Endothelial cell of umbilical vein (primary cell): ENCODE measurements around the gene CBLL1. TPM values are rescaled to one million over a fixed set of nuclear protein-coding genes. Genes with fewer than 3 reads are reported as not detected.

Experiments
- BruUV-seq: library from RNA; stranded (reverse); fragments of 400-500 nt; replicated peaks from 2 replicates; lab custom pipeline; 2021; lab: Mats Ljungman, UMichigan
- CTCF ChIA-PET: fragments of 300-600, 350-600 bp; sonication (Branson Sonifier 250); formaldehyde crosslinking; loops from one replicate; lab custom pipeline; 2021; ENCODE audit warnings: antibody characterized with exemption, inconsistent platforms; lab: Charles Lee
- POLR2A ChIA-PET: fragments of 300-600, 350-600 bp; sonication (Branson Sonifier 250); formaldehyde crosslinking; loops from one replicate; lab custom pipeline; 2021; ENCODE audit warnings: antibody characterized with exemption, inconsistent platforms; lab: Charles Lee
- DNase-seq: peaks from one replicate; pipeline ENCODE4 v3.0.0-alpha.2; 2011; ENCODE audit warnings: low read depth, low spot score
- FAIRE-seq: peaks from 2 replicates; lab custom pipeline; 2011; peaks lifted over from hg19 to GRCh38; lab: Jason Lieb, UNC
- H2AFZ ChIP-seq: 2 replicates; pipeline ENCODE4 v1.6.0; 2012; ENCODE audit warnings: low read depth, low read length, control low read depth, inconsistent platforms
- H3K27ac ChIP-seq: 2 replicates; pipeline ENCODE4 v1.5.1; 2011; ENCODE audit warnings: low read depth, mild to moderate bottlenecking, control low read depth, low read length, moderate library complexity; ENCODE audit not compliant: insufficient read depth
- H3K27me3 ChIP-seq, 2 experiments: 2 replicates each; pipeline versions ENCODE4 v1.6.0 to v1.6.1; 2011; ENCODE audit warnings: low read length in 2 of 2, mixed read lengths in 1 of 2; ENCODE audit not compliant: control insufficient read depth in 2 of 2, insufficient read depth in 2 of 2
- H3K36me3 ChIP-seq, 2 experiments: 2 replicates in 1 of 2; 3 replicates in 1 of 2; pipeline ENCODE4 v1.5.1; 2011; ENCODE audit warnings: low read length in 2 of 2, mild to moderate bottlenecking in 1 of 2, moderate library complexity in 1 of 2; ENCODE audit not compliant: control insufficient read depth in 2 of 2, insufficient read depth in 2 of 2; ENCODE audit errors: extremely low read depth in 1 of 2
- H3K4me1 ChIP-seq: 3 replicates; pipeline ENCODE4 v1.5.1; 2011; ENCODE audit warnings: mild to moderate bottlenecking, low read length; ENCODE audit not compliant: control insufficient read depth, insufficient read depth; ENCODE audit errors: extremely low read depth
- H3K4me2 ChIP-seq: 2 replicates; pipeline ENCODE4 v1.6.1; 2011; ENCODE audit warnings: low read length, control low read depth, mixed read lengths; ENCODE audit not compliant: insufficient read depth
- H3K4me3 ChIP-seq, 3 experiments: fragments of 200-600 bp in 1 of 3; sonication (generic), shearing (Covaris generic) in 1 of 3; replicated peaks in 1 of 3; 2 replicates each; pipeline ENCODE4 v1.5.1; 2011 to 2016; ENCODE audit warnings: control low read depth in 3 of 3, low read length in 3 of 3, mild to moderate bottlenecking in 2 of 3, inconsistent platforms in 1 of 3, low read depth in 1 of 3, moderate library complexity in 1 of 3; ENCODE audit not compliant: insufficient read depth in 1 of 3
- H3K79me2 ChIP-seq: 2 replicates; pipeline ENCODE4 v1.6.0; 2012; ENCODE audit warnings: low read length, inconsistent platforms; ENCODE audit not compliant: control insufficient read depth, insufficient read depth
- H3K9ac ChIP-seq: replicated peaks from 2 replicates; pipeline ENCODE3; 2011; ENCODE audit warnings: low read length, control low read depth; ENCODE audit not compliant: insufficient read depth; ENCODE audit errors: extremely low read depth
- H3K9me1 ChIP-seq: replicated peaks from 3 replicates; pipeline ENCODE4 v1.6.0; 2011; ENCODE audit warnings: mild to moderate bottlenecking, low read length; ENCODE audit not compliant: control insufficient read depth, insufficient read depth; ENCODE audit errors: extremely low read depth
- H3K9me3 ChIP-seq: replicated peaks from 2 replicates; pipeline ENCODE4 v1.5.1; 2012; ENCODE audit warnings: low read length, inconsistent platforms; ENCODE audit not compliant: control insufficient read depth, insufficient read depth
- H4K20me1 ChIP-seq: replicated peaks from 2 replicates; pipeline ENCODE3; 2011; ENCODE audit warnings: mild to moderate bottlenecking, low read length; ENCODE audit not compliant: control insufficient read depth, insufficient read depth; ENCODE audit errors: extremely low read depth
- EZH2 ChIP-seq: IDR thresholded peaks from 2 replicates; pipeline ENCODE4 v1.6.1; 2012; ENCODE audit warnings: borderline replicate concordance, low read depth, mild to moderate bottlenecking, moderate library complexity, low read length, inconsistent platforms; ENCODE audit not compliant: severe bottlenecking
- FOS ChIP-seq: IDR thresholded peaks from 2 replicates; pipeline ENCODE4 v1.6.1; 2011; ENCODE audit warnings: mild to moderate bottlenecking, low read length, moderate library complexity, borderline replicate concordance; ENCODE audit not compliant: insufficient read depth
- GATA2 ChIP-seq: IDR thresholded peaks from 2 replicates; pipeline ENCODE4 v1.7.0; 2011; ENCODE audit warnings: low read depth, mild to moderate bottlenecking, moderate library complexity, mixed read lengths, low read length; ENCODE audit not compliant: insufficient read length, insufficient read depth
- JUN ChIP-seq: IDR thresholded peaks from 2 replicates; pipeline ENCODE4 v1.6.1; 2011; ENCODE audit warnings: borderline replicate concordance, low read depth; ENCODE audit not compliant: insufficient read length, insufficient read depth
- MYC ChIP-seq: IDR thresholded peaks from one replicate; pipeline ENCODE4 v1.6.1; 2011; ENCODE audit warnings: mild to moderate bottlenecking, low read depth, low read length
- POLR2A ChIP-seq: IDR thresholded peaks from 2 replicates; pipeline ENCODE4 v1.6.1; 2012; ENCODE audit warnings: low read depth, mild to moderate bottlenecking, control low read depth, low read length
- POLR2AphosphoS5 ChIP-seq: IDR thresholded peaks from 2 replicates; pipeline ENCODE4 v1.6.1; 2012; ENCODE audit warnings: low read depth, mild to moderate bottlenecking, control low read depth, low read length, moderate library complexity; ENCODE audit not compliant: insufficient read depth
- dilution Hi-C: fragments of 300-500 bp; cut with MboI; formaldehyde crosslinking; loops from one replicate; pipeline ENCODE4 v1.15.0; 2019; ENCODE audit warnings: low sequenced_read_pairs; ENCODE audit not compliant: extremely low pct_ligation_motif_present
- intact Hi-C: fragments of 100-400 bp; cut with micrococcal nuclease; formaldehyde crosslinking; loops from one replicate; pipeline ENCODE4 v1.10.0; 2022
- polyA plus RNA-seq, 4 experiments: library from polyadenylated mRNA; depleted of rRNA in 3 of 4; stranded (reverse) in 3 of 4; unstranded in 1 of 4; fragments of >200 nt; gene quantifications; 2 replicates each; pipeline versions ENCODE4 v1.2.1 to v1.2.3, GENCODE V29; 2011 to 2012; ENCODE audit warnings: missing spikeins in 1 of 4
- total RNA-seq: library from RNA; stranded (reverse); gene quantifications from 2 replicates; pipeline ENCODE4 v1.2.3, GENCODE V29; 2021
- TF ChIP-seq, protein P1 (sequence below), 2 donors: IDR thresholded peaks; 1 replicate in 1 of 2; 2 replicates in 1 of 2; pipeline ENCODE4 v1.5.1; 2011; ENCODE audit warnings: low read length in 2 of 2, mild to moderate bottlenecking in 2 of 2, moderate library complexity in 2 of 2, control low read depth in 1 of 2, inconsistent platforms in 1 of 2, low read depth in 1 of 2; ENCODE audit not compliant: insufficient read depth in 1 of 2; ENCODE audit errors: extremely low read depth in 1 of 2
- TF ChIP-seq, protein P2 (sequence below): IDR thresholded peaks from 2 replicates; pipeline ENCODE4 v1.6.1; 2011; ENCODE audit not compliant: insufficient read depth, insufficient read length

The CBLL1 gene
- total and polyA plus RNA-seq, 2 donors (not counting 3 experiments of a cell fraction or from before 2014, with no cell fraction given), result 23.1 to 30.6 TPM

DNA sequence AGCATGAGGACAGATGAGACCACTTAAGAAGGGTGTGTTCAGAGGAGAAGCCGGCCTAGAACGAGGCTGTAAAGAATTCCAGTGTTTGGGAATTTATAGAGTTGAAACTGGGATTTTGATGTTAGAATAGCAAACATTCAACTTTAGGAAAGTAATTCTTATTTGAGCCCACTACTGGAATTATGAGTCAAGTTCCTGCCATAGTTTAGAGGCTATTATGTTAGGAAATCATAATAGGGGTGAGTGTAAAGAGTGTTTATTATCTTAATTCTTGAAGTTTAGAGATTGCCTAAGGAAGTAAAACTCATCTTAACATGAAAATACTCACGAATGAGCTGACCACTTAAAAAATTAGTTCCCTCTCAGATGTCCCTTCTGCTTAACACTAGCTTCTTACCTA lies 2.1 kb downstream of the CBLL1 start:
- H4K20me1 ChIP-seq, result no peaks in the 10 kb centered on the region
- peak overlapping the region; percentile 46 for H3K27ac ChIP-seq
- ChIA-PET POLR2A (no interaction called here), CTCF (interaction anchor here (0.6 to 7.7 kb wide), 6 partner anchors 10 to 526 kb away, joined by 3 to 201 read pairs (median 4); no protein-coding TSS in a partner anchor)
- no TSS peak for BruUV-seq
- H3K27me3 ChIP-seq, result no peaks in the 10 kb centered on the region
- H3K4me3 ChIP-seq, result peak overlapping the region in 2 of 3 experiments; percentile 11 to 94
- no peak for TF ChIP-seq POLR2AphosphoS5
- no peak for TF ChIP-seq POLR2A
- peak; percentile 44 for TF ChIP-seq FOS
- no peak for TF ChIP-seq EZH2
- FAIRE-seq, result peak; percentile 83
- H3K36me3 ChIP-seq, result peaks cover 0 to 7% of the 10 kb centered on the region in 2 experiments
- H3K79me2 ChIP-seq, result peaks cover 61% of the 10 kb centered on the region
- peak overlapping the region; percentile 98 for H3K4me2 ChIP-seq
- peak; percentile 71 for DNase-seq
- H3K9me1 ChIP-seq, result no peaks in the 10 kb centered on the region
- H3K4me1 ChIP-seq, result peaks cover 38% of the 10 kb centered on the region
- dilution Hi-C loops, result no loop called here
- no peaks in the 10 kb centered on the region for H3K9me3 ChIP-seq
- intact Hi-C loops, result loop anchor here (10.0 kb wide), 1 partner anchor 249 kb away; no protein-coding TSS in a partner anchor
- H3K9ac ChIP-seq, result peak overlapping the region; percentile 94
- no peak overlapping the region for H2AFZ ChIP-seq

DNA sequence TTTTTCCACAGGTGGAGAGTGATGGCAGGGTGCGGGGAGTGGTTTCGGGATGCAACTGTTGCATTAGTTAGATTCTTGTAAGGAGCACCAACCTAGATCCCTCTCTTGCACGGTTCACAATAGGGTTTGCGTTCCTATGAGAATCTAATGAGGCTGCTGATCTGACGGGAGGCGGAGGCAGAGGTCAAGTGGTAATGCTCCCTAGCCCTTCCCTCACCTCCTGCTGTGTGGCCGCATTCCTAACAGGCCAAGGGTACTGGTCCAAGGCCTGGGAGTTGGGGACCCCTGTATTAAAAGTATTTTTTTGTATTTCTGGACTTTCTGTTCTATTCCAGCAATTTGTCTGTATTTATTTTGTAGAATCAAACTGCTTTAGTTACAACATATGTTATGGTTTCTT lies 7.2 kb downstream of the CBLL1 start:
- CTCF ChIA-PET, result no interaction called here
- Histone ChIP-seq H3K27me3 (no peaks in the 10 kb centered on the region), H3K79me2 (peaks cover 51% of the 10 kb centered on the region), H3K4me1 (peaks cover 15% of the 10 kb centered on the region), H3K4me3 (no peak overlapping the region), H3K9ac (no peak overlapping the region), H2AFZ (no peak overlapping the region), H4K20me1 (peaks cover 4% of the 10 kb centered on the region), H3K9me3 (no peaks in the 10 kb centered on the region), H3K36me3 (peaks cover 6 to 25% of the 10 kb centered on the region in 2 experiments), H3K27ac (no peak overlapping the region), H3K4me2 (no peak overlapping the region), H3K9me1 (no peaks in the 10 kb centered on the region)
- FAIRE-seq, result no peak
- no peak for DNase-seq
- POLR2A ChIA-PET, result no interaction called here
- no peak for TF ChIP-seq EZH2
- no peak for TF ChIP-seq JUN
- TF ChIP-seq POLR2AphosphoS5, result no peak
- no peak for TF ChIP-seq POLR2A
- no peak for TF ChIP-seq MYC
- no peak for TF ChIP-seq FOS
- TF ChIP-seq, protein P1, sequence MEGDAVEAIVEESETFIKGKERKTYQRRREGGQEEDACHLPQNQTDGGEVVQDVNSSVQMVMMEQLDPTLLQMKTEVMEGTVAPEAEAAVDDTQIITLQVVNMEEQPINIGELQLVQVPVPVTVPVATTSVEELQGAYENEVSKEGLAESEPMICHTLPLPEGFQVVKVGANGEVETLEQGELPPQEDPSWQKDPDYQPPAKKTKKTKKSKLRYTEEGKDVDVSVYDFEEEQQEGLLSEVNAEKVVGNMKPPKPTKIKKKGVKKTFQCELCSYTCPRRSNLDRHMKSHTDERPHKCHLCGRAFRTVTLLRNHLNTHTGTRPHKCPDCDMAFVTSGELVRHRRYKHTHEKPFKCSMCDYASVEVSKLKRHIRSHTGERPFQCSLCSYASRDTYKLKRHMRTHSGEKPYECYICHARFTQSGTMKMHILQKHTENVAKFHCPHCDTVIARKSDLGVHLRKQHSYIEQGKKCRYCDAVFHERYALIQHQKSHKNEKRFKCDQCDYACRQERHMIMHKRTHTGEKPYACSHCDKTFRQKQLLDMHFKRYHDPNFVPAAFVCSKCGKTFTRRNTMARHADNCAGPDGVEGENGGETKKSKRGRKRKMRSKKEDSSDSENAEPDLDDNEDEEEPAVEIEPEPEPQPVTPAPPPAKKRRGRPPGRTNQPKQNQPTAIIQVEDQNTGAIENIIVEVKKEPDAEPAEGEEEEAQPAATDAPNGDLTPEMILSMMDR (IDR thresholded peaks at IDR 0.05; ENCODE audit: extremely low read depth in 1 of 2, insufficient read depth in 1 of 2, low read depth in 1 of 2, low read length in 2 of 2), result no peak
- TF ChIP-seq, protein P2, sequence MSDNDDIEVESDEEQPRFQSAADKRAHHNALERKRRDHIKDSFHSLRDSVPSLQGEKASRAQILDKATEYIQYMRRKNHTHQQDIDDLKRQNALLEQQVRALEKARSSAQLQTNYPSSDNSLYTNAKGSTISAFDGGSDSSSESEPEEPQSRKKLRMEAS, result no peak
- TF ChIP-seq GATA2, result no peak
- dilution Hi-C loops, result no loop called here
- intact Hi-C loops, result no loop called here
- no TSS peak for BruUV-seq
